ENCODE measurements around the gene ZNF236.
"Not testable (repeated sequence)": the region's sequence is repeated elsewhere in the genome, so short reads cannot be mapped to it uniquely, and the experiment has no call there.

ZNF236 gene

GRCh38 chr18:76953583-76954233 lies 131.4 kb downstream of the ZNF236 start:
- DNase-seq, result no peak

GRCh38 chr18:76955524-76956170 lies 133.3 kb downstream of the ZNF236 start:
- DNase-seq, result no peak

GRCh38 chr18:76956648-76957047 lies 134.3 kb downstream of the ZNF236 start:
- no peak for DNase-seq

- no peak for DNase-seq
Observed at GRCh38 chr18:76957384-76958355, 135.3 kb downstream of the ZNF236 start.

GRCh38 chr18:76958692-76959341 lies 136.5 kb downstream of the ZNF236 start:
- DNase-seq, result no peak

- DNase-seq, result no peak
Observed at GRCh38 chr18:76959605-76960004, 137.2 kb downstream of the ZNF236 start.

GRCh38 chr18:76960528-76961035 lies 138.2 kb downstream of the ZNF236 start:
- DNase-seq, result no peak

GRCh38 chr18:76962851-76963250 lies 140.5 kb downstream of the ZNF236 start:
- DNase-seq, result no peak

GRCh38 chr18:76963936-76964335 lies 141.6 kb downstream of the ZNF236 start:
- DNase-seq, result peak; percentile 25

- not testable (repeated sequence) for DNase-seq
Observed at GRCh38 chr18:76965555-76966151, 143.3 kb downstream of the ZNF236 start.

- DNase-seq, result not testable (repeated sequence)
Observed at GRCh38 chr18:76967299-76967698, 144.9 kb downstream of the ZNF236 start.

GRCh38 chr18:76967721-76968472 lies 145.5 kb downstream of the ZNF236 start:
- peak; percentile 45 for DNase-seq

- peak; percentile 69 for DNase-seq
Observed at GRCh38 chr18:76970770-76971559, 148.6 kb downstream of the ZNF236 start.

GRCh38 chr18:76972241-76972640 lies 149.9 kb downstream of the ZNF236 start:
- DNase-seq, result no peak

- no peak for DNase-seq
Observed at GRCh38 chr18:76972846-76973519, 150.6 kb downstream of the ZNF236 start.

- DNase-seq, result no peak
Observed at GRCh38 chr18:76973520-76974266, 151.3 kb downstream of the ZNF236 start.

- DNase-seq, result no peak
Observed at GRCh38 chr18:76974386-76974785, 152.0 kb downstream of the ZNF236 start.

GRCh38 chr18:76975577-76976110 lies 153.3 kb downstream of the ZNF236 start:
- DNase-seq, result no peak

- DNase-seq, result no peak
Observed at GRCh38 chr18:76977108-76977621, 154.8 kb downstream of the ZNF236 start.
